Measurements from ENCODE around the gene KRTCAP2. TPM values are rescaled to one million over a fixed set of nuclear protein-coding genes. Genes with fewer than 3 reads are reported as not detected.

KRTCAP2 gene
- total and polyA plus RNA-seq, 10 of the 15 experiments (the other 5 are each of a cell fraction or from before 2014, with no cell fraction given), result 61.3 to 238 (median 141) TPM

DNA sequence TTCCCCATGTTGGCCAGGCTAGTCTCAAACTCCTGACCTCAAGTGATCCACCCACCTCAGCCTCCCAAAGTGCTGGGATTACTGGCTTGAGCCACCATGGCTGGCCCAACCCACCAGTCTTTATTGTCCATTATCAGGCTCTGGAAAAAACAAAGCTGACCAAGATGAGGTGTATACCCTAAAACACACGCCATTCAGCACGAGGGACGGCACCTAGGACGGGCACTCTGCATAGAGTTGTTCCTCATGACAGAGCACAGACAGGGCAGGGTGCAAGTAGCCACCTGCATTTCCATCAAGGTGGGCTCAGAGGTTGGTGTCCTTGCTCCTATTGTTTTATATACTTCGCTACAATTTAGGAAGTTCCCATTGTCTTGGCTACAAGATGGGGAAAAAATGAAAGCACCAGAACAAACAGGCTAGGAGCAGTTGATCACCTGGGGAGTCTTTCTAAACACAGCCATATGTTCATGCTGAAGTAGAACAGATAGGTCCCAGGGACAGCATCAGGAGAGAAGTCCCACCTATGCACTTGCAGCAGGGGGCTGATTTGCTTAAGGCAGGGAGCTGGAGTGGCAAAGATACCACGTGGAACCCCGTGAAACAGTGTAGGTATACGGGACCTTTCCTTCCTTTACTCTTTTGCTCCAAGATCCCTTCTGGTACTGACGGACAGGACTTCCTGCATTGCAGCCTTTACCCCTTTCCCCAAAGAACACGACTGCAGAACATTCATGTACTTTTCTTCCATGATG is 4.5 kb downstream of the KRTCAP2 start:
- SMC1A ChIA-PET (ENCODE audit: uncharacterized antibody, unreplicated experiment), result interaction anchor here (1.0 to 5.9 kb wide), 8 partner anchors 9 to 93 kb away, joined by 3 to 37 read pairs (median 4); partner anchors contain the start of gene SLC50A1
- peaks cover 0 to 3% of the 10 kb centered on the region in 2 experiments; a peak in 1 of 4 replicates for H3K36me3 ChIP-seq (ENCODE audit: control insufficient read depth in 2 of 2, insufficient read depth in 2 of 2, low read length in 1 of 2)
- no peak overlapping the region for H3K9ac ChIP-seq (ENCODE audit: control insufficient read depth, insufficient read depth, low read length)
- no peak overlapping the region for H3K27ac ChIP-seq (ENCODE audit: control insufficient read depth, insufficient read depth)
- H4K20me1 ChIP-seq (ENCODE audit: control insufficient read depth, insufficient read depth), result no peaks in the 10 kb centered on the region
- DNase-seq (ENCODE audit: low read depth, low spot score), result no peak
- RAD21 ChIA-PET (ENCODE audit: unreplicated experiment), result interaction anchor here (0.7 to 5.1 kb wide), 11 partner anchors 14 to 84 kb away, joined by 3 to 71 read pairs (median 4); partner anchors contain the start of gene SLC50A1
- H3K27me3 ChIP-seq (replicated peaks in 1 of 2; ENCODE audit: control insufficient read depth in 2 of 2, insufficient read depth in 2 of 2, low read length in 1 of 2), result no peaks in the 10 kb centered on the region
- CTCF ChIA-PET, result interaction anchor here (0.9 to 12.1 kb wide), 21 partner anchors 9 to 125 kb away, joined by 3 to 284 read pairs (median 5); partner anchors contain the start of genes EFNA4 and SLC50A1
- TF ChIP-seq CEBPB (IDR thresholded peaks at IDR 0.05; ENCODE audit: borderline replicate concordance in 1 of 2, low read depth in 2 of 2, low read length in 2 of 2), result no peak
- TF ChIP-seq CREM (IDR thresholded peaks at IDR 0.05; ENCODE audit: low read depth), result no peak
- TF ChIP-seq HCFC1 (IDR thresholded peaks at IDR 0.05; ENCODE audit: low read length), result no peak
- TF ChIP-seq TCF7 (IDR thresholded peaks at IDR 0.05; ENCODE audit: borderline replicate concordance), result no peak
- TF ChIP-seq NR2C2 (IDR thresholded peaks at IDR 0.05; ENCODE audit: borderline replicate concordance, control insufficient read depth, insufficient read length, low read depth), result no peak
- no peak for TF ChIP-seq STAT3 (IDR thresholded peaks at IDR 0.05; ENCODE audit: low read depth, low read length)
- TF ChIP-seq, protein P1, sequence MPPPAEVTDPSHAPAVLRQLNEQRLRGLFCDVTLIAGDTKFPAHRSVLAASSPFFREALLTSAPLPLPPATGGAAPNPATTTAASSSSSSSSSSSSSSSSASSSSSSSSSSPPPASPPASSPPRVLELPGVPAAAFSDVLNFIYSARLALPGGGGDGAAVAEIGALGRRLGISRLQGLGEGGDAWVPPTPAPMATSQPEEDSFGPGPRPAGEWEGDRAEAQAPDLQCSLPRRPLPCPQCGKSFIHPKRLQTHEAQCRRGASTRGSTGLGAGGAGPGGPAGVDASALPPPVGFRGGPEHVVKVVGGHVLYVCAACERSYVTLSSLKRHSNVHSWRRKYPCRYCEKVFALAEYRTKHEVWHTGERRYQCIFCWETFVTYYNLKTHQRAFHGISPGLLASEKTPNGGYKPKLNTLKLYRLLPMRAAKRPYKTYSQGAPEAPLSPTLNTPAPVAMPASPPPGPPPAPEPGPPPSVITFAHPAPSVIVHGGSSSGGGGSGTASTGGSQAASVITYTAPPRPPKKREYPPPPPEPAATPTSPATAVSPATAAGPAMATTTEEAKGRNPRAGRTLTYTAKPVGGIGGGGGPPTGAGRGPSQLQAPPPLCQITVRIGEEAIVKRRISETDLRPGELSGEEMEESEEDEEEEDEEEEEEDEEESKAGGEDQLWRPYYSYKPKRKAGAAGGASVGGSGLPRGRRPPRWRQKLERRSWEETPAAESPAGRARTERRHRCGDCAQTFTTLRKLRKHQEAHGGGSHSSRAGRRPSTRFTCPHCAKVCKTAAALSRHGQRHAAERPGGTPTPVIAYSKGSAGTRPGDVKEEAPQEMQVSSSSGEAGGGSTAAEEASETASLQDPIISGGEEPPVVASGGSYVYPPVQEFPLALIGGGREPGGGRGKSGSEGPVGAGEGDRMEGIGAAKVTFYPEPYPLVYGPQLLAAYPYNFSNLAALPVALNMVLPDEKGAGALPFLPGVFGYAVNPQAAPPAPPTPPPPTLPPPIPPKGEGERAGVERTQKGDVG (CRISPR knock-in tag; IDR thresholded peaks at IDR 0.05), result no peak
- no peak for TF ChIP-seq EED (IDR thresholded peaks at IDR 0.05; ENCODE audit: low read depth)
- H2AFZ ChIP-seq (ENCODE audit: control insufficient read depth, low read depth, low read length), result no peak overlapping the region
- no peak overlapping the region for H3K4me3 ChIP-seq
- WGBS (ENCODE audit: insufficient coverage, insufficient replicate concordance, low lambda C conversion rate, missing lambda C conversion rate), result 93% methylated on average over 10 of the region's 10 CpGs
- in situ Hi-C loops (cut with MboI), result loop anchor here (5.0 kb wide), 1 partner anchor 76 kb away; no protein-coding TSS in a partner anchor
- intact Hi-C loops (cut with micrococcal nuclease; ENCODE audit: unreplicated experiment), result loop anchor here (1.0 kb wide), 1 partner anchor 77 kb away; no protein-coding TSS in a partner anchor
- peaks cover 12% of the 10 kb centered on the region for H3K79me2 ChIP-seq (ENCODE audit: control insufficient read depth, insufficient read depth, low read length)
- H3K4me2 ChIP-seq (ENCODE audit: control insufficient read depth, insufficient read depth), result no peak overlapping the region
- POLR2A ChIA-PET, result no interaction called here
- no peak for ATAC-seq
- no TSS peak for BruUV-seq (replicated peaks)
- FAIRE-seq, result no peak
- H3K9me3 ChIP-seq (replicated peaks; ENCODE audit: control insufficient read depth, insufficient read depth, low read length), result no peaks in the 10 kb centered on the region; the same call in 2 of the 3 replicates
- H3K4me1 ChIP-seq (ENCODE audit: control insufficient read depth, insufficient read depth, low read length), result peaks cover 13% of the 10 kb centered on the region

All from GM12878 (cell line).